ENCODE data around the gene EPS15. TPM values are rescaled to one million over a fixed set of nuclear protein-coding genes. Genes with fewer than 3 reads are reported as not detected.
"Not testable (repeated sequence)": the region's sequence is repeated elsewhere in the genome, so short reads cannot be mapped to it uniquely, and the experiment has no call there.

The EPS15 gene
- total RNA-seq, 4 donors from 2014 or later = 53.5 to 106 (median 74.2) TPM

DNA sequence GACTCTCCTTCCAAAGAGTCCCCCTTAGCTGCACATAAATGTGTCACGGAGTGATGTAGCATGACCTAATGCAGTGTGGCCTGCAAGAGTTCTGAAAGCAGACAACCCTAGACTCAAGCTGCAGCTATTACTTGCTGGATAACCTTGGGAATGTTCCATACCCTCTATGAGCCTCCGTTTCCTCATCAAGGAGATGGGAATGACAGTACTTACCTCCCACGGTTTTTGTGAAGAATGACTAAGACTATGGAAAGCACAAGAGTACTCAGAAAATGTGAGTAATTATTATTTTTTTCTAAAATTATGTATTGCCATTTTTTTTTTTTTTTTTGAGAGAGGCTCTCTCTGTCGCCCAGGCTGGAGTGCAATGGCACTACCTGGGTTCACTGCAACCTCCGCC lies 191.7 kb downstream of the EPS15 start:
- Histone ChIP-seq H3K4me1 (peaks cover 0 to 19% (median 7%) of the 10 kb centered on the region in 3 donors), H3K9me3 (no peaks in the 10 kb centered on the region), H3K27ac (no peak overlapping the region), H3K27me3 (peaks cover 28% of the 10 kb centered on the region), H3K36me3 (no peaks in the 10 kb centered on the region), H3K4me3 (no peak overlapping the region)
- ATAC-seq = no peak
- WGBS, 2 donors (ENCODE audit: low coverage in 1 of 2) = 73 to 74% methylated on average over 2 to 5 of the region's 5 CpGs
- no peak for TF ChIP-seq EP300 (IDR thresholded peaks at IDR 0.05)
- no peak for TF ChIP-seq POLR2A (IDR thresholded peaks at IDR 0.05)
- TF ChIP-seq POLR2AphosphoS5 (IDR thresholded peaks at IDR 0.05) = no peak
- no peak for TF ChIP-seq CTCF (IDR thresholded peaks at IDR 0.05)

DNA sequence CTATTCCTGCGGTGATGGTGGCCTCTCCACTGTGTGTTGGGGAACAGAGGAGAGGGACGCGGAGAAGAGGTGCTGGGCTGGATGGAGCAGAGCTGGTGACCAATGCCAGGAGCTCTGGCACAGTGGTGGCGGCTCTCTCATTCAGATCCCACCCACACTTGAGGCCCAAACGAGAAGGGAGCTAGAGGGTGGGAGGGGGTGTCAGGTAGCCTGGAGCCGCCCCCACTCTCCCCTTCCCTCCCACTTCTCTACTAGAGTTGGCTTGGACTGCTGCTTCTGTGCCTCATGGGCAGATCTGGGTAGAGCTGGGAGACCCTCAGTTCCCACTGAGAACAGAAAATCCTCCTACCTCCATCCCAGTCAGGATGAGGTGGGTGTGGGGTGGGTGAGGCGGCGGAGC lies 192.2 kb downstream of the EPS15 start:
- H3K4me1 ChIP-seq = peaks cover 0 to 19% (median 7%) of the 10 kb centered on the region in 3 donors
- H3K36me3 ChIP-seq = no peaks in the 10 kb centered on the region
- no CpG with 5 or more reads among the region's 8 CpGs for WGBS, 2 donors (ENCODE audit: low coverage in 1 of 2)
- TF ChIP-seq CTCF (IDR thresholded peaks at IDR 0.05) (no peak), EP300 (IDR thresholded peaks at IDR 0.05) (no peak)
- no peak overlapping the region for H3K4me3 ChIP-seq
- peaks cover 27% of the 10 kb centered on the region for H3K27me3 ChIP-seq
- no peak for ATAC-seq
- no peaks in the 10 kb centered on the region for H3K9me3 ChIP-seq
- no peak overlapping the region for H3K27ac ChIP-seq

GRCh38 chr1:51325878-51326755 lies 192.9 kb downstream of the EPS15 start:
- WGBS, 2 donors (ENCODE audit: low coverage in 1 of 2) = 72 to 86% methylated on average over 7 to 9 of the region's 16 CpGs
- Histone ChIP-seq H3K36me3 (no peaks in the 10 kb centered on the region), H3K9me3 (no peaks in the 10 kb centered on the region), H3K4me3 (no peak overlapping the region), H3K27ac (no peak overlapping the region), H3K27me3 (peaks cover 24% of the 10 kb centered on the region), H3K4me1 (peaks cover 0 to 15% (median 6%) of the 10 kb centered on the region in 3 donors)
- no peak for ATAC-seq
- TF ChIP-seq POLR2AphosphoS5 (IDR thresholded peaks at IDR 0.05) (no peak), POLR2A (IDR thresholded peaks at IDR 0.05) (no peak), EP300 (IDR thresholded peaks at IDR 0.05) (no peak), CTCF (IDR thresholded peaks at IDR 0.05) (no peak)

GRCh38 chr1:51325391-51325790 lies 193.7 kb downstream of the EPS15 start:
- ATAC-seq = no peak
- no peaks in the 10 kb centered on the region for H3K36me3 ChIP-seq
- no peak overlapping the region for H3K4me3 ChIP-seq
- peaks cover 0 to 7% (median 0%) of the 10 kb centered on the region in 3 donors for H3K4me1 ChIP-seq
- TF ChIP-seq POLR2AphosphoS5 (IDR thresholded peaks at IDR 0.05) = no peak
- H3K9me3 ChIP-seq = no peaks in the 10 kb centered on the region
- WGBS, 2 donors (ENCODE audit: low coverage in 1 of 2) = 60% methylated on average over 1 of the region's 1 CpG; no CpG with 5 or more reads in 1 of the 2 donors
- H3K27me3 ChIP-seq = peaks cover 17% of the 10 kb centered on the region
- no peak overlapping the region for H3K27ac ChIP-seq

GRCh38 chr1:51325011-51325385 lies 194.1 kb downstream of the EPS15 start:
- not testable (repeated sequence) for H3K36me3 ChIP-seq, H3K27ac ChIP-seq, H3K9me3 ChIP-seq, H3K4me3 ChIP-seq, ATAC-seq, H3K4me1 ChIP-seq
- peaks cover 15% of the 10 kb centered on the region for H3K27me3 ChIP-seq
- WGBS, 2 donors (ENCODE audit: low coverage in 1 of 2) = 100% methylated on average over 6 of the region's 8 CpGs; no CpG with 5 or more reads in 1 of the 2 donors

All from gastroesophageal sphincter (tissue), 4 donors.